Measurements from ENCODE around the gene C5orf34. TPM values are rescaled to one million over a fixed set of nuclear protein-coding genes. Genes with fewer than 3 reads are reported as not detected.

C5orf34 gene
- total and polyA plus RNA-seq, 9 of the 15 experiments (the other 6 are each of a cell fraction or from before 2014, with no cell fraction given): 13.2 to 32.6 (median 20.7) TPM

DNA sequence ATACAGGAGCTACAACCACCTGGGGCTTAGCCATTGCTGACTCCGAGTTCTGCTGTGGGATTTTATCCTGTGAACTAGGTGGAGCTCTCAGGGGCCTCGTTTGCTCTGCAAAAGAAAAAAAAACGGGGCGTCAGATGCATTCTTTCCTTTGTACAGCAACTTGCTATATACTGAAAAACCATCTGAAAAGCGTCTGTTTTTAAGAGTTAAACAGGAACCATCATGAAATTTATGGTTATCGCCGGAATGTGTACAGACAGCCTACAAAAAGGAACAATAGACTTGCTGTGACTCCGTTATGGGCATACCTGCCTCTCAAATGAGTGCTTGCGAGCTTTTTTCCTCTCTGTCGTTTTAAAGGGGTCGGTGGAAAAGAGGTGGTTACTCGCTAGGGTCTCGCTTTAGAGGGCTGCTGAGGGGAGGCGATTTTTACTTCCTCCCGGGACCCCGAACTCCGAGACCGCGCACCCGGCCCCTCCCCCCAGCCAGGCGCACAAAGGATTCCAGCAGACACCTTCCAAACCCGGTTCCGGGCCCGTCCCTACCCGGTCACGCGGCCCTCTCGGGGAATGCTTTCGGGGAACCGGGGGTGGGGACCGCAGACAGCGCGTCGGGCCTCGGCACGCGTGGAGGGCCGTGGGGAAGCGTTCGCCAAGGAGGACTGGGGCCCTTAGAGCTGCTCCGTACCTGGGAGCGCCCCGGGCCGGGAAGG is 41.1 kb upstream of the C5orf34 start (continued):
- TF ChIP-seq ZNF184 (CRISPR knock-in tag; IDR thresholded peaks at IDR 0.05): no peak
- TF ChIP-seq, protein P1, sequence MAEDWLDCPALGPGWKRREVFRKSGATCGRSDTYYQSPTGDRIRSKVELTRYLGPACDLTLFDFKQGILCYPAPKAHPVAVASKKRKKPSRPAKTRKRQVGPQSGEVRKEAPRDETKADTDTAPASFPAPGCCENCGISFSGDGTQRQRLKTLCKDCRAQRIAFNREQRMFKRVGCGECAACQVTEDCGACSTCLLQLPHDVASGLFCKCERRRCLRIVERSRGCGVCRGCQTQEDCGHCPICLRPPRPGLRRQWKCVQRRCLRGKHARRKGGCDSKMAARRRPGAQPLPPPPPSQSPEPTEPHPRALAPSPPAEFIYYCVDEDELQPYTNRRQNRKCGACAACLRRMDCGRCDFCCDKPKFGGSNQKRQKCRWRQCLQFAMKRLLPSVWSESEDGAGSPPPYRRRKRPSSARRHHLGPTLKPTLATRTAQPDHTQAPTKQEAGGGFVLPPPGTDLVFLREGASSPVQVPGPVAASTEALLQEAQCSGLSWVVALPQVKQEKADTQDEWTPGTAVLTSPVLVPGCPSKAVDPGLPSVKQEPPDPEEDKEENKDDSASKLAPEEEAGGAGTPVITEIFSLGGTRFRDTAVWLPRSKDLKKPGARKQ (CRISPR knock-in tag; IDR thresholded peaks at IDR 0.05): no peak
- no peak for TF ChIP-seq ZNF444 (CRISPR knock-in tag; IDR thresholded peaks at IDR 0.05)
- TF ChIP-seq PHF20 (IDR thresholded peaks at IDR 0.05; ENCODE audit: partially characterized antibody): no peak
- no peak for TF ChIP-seq SRF (CRISPR knock-in tag; IDR thresholded peaks at IDR 0.05)
- TF ChIP-seq FOSL1 (tag; conservative IDR thresholded peaks at IDR 0.05): no peak
- no peak for TF ChIP-seq ZFX (CRISPR knock-in tag; IDR thresholded peaks at IDR 0.05)
- TF ChIP-seq, protein P2, sequence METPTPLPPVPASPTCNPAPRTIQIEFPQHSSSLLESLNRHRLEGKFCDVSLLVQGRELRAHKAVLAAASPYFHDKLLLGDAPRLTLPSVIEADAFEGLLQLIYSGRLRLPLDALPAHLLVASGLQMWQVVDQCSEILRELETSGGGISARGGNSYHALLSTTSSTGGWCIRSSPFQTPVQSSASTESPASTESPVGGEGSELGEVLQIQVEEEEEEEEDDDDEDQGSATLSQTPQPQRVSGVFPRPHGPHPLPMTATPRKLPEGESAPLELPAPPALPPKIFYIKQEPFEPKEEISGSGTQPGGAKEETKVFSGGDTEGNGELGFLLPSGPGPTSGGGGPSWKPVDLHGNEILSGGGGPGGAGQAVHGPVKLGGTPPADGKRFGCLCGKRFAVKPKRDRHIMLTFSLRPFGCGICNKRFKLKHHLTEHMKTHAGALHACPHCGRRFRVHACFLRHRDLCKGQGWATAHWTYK (CRISPR knock-in tag; IDR thresholded peaks at IDR 0.05): 0 out of 2 replicates have a peak, but pooled peaks have one; percentile 15
- TF ChIP-seq, protein P3, sequence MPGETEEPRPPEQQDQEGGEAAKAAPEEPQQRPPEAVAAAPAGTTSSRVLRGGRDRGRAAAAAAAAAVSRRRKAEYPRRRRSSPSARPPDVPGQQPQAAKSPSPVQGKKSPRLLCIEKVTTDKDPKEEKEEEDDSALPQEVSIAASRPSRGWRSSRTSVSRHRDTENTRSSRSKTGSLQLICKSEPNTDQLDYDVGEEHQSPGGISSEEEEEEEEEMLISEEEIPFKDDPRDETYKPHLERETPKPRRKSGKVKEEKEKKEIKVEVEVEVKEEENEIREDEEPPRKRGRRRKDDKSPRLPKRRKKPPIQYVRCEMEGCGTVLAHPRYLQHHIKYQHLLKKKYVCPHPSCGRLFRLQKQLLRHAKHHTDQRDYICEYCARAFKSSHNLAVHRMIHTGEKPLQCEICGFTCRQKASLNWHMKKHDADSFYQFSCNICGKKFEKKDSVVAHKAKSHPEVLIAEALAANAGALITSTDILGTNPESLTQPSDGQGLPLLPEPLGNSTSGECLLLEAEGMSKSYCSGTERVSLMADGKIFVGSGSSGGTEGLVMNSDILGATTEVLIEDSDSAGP (CRISPR knock-in tag; IDR thresholded peaks at IDR 0.05): no peak
- no peak for TF ChIP-seq SMAD4 (CRISPR knock-in tag; conservative IDR thresholded peaks at IDR 0.05)
- no peak for TF ChIP-seq HSF4 (CRISPR knock-in tag; IDR thresholded peaks at IDR 0.05; ENCODE audit: borderline replicate concordance)
- TF ChIP-seq, protein P4, sequence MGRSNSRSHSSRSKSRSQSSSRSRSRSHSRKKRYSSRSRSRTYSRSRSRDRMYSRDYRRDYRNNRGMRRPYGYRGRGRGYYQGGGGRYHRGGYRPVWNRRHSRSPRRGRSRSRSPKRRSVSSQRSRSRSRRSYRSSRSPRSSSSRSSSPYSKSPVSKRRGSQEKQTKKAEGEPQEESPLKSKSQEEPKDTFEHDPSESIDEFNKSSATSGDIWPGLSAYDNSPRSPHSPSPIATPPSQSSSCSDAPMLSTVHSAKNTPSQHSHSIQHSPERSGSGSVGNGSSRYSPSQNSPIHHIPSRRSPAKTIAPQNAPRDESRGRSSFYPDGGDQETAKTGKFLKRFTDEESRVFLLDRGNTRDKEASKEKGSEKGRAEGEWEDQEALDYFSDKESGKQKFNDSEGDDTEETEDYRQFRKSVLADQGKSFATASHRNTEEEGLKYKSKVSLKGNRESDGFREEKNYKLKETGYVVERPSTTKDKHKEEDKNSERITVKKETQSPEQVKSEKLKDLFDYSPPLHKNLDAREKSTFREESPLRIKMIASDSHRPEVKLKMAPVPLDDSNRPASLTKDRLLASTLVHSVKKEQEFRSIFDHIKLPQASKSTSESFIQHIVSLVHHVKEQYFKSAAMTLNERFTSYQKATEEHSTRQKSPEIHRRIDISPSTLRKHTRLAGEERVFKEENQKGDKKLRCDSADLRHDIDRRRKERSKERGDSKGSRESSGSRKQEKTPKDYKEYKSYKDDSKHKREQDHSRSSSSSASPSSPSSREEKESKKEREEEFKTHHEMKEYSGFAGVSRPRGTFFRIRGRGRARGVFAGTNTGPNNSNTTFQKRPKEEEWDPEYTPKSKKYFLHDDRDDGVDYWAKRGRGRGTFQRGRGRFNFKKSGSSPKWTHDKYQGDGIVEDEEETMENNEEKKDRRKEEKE (IDR thresholded peaks at IDR 0.05; ENCODE audit: borderline replicate concordance in 1 of 2, control insufficient read depth in 1 of 2, low read depth in 2 of 2, low read length in 1 of 2): no peak
- TF ChIP-seq PCBP2 (IDR thresholded peaks at IDR 0.05; ENCODE audit: low read depth, low read length, poor library complexity, severe bottlenecking): no peak
- TF ChIP-seq LEF1 (IDR thresholded peaks at IDR 0.05): no peak
- no peak for TF ChIP-seq RFX5 (IDR thresholded peaks at IDR 0.05; ENCODE audit: low read depth, low read length)
- no peak for TF ChIP-seq ZNF77 (CRISPR knock-in tag; IDR thresholded peaks at IDR 0.05)
- no peak for TF ChIP-seq PHF8 (IDR thresholded peaks at IDR 0.05; ENCODE audit: borderline replicate concordance, low read length)
- TF ChIP-seq DPF2 (IDR thresholded peaks at IDR 0.05): no peak
- TF ChIP-seq ZNF175 (CRISPR knock-in tag; IDR thresholded peaks at IDR 0.05; ENCODE audit: low read depth): no peak
- 0 out of 2 replicates have a peak, but pooled peaks have one; percentile 46 for TF ChIP-seq NR2C2 (CRISPR knock-in tag; IDR thresholded peaks at IDR 0.05)
- TF ChIP-seq NR2C2 (tag; IDR thresholded peaks at IDR 0.05): no peak

Data from K562 (cell line).